GM12801 (cell line): ENCODE data around the gene ARID5B.

ENCODE experiments used
- TF ChIP-seq, protein P1 (sequence below): IDR thresholded peaks from one replicate; pipeline ENCODE4 v1.5.1; 2011; ENCODE audit warnings: control low read depth; ENCODE audit not compliant: insufficient read length; ENCODE audit errors: extremely low read depth

Gene ARID5B

GRCh38 chr10:62058896-62059216 lies 157.4 kb downstream of the ARID5B start:
- TF ChIP-seq, protein P1, sequence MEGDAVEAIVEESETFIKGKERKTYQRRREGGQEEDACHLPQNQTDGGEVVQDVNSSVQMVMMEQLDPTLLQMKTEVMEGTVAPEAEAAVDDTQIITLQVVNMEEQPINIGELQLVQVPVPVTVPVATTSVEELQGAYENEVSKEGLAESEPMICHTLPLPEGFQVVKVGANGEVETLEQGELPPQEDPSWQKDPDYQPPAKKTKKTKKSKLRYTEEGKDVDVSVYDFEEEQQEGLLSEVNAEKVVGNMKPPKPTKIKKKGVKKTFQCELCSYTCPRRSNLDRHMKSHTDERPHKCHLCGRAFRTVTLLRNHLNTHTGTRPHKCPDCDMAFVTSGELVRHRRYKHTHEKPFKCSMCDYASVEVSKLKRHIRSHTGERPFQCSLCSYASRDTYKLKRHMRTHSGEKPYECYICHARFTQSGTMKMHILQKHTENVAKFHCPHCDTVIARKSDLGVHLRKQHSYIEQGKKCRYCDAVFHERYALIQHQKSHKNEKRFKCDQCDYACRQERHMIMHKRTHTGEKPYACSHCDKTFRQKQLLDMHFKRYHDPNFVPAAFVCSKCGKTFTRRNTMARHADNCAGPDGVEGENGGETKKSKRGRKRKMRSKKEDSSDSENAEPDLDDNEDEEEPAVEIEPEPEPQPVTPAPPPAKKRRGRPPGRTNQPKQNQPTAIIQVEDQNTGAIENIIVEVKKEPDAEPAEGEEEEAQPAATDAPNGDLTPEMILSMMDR, result no peak

DNA sequence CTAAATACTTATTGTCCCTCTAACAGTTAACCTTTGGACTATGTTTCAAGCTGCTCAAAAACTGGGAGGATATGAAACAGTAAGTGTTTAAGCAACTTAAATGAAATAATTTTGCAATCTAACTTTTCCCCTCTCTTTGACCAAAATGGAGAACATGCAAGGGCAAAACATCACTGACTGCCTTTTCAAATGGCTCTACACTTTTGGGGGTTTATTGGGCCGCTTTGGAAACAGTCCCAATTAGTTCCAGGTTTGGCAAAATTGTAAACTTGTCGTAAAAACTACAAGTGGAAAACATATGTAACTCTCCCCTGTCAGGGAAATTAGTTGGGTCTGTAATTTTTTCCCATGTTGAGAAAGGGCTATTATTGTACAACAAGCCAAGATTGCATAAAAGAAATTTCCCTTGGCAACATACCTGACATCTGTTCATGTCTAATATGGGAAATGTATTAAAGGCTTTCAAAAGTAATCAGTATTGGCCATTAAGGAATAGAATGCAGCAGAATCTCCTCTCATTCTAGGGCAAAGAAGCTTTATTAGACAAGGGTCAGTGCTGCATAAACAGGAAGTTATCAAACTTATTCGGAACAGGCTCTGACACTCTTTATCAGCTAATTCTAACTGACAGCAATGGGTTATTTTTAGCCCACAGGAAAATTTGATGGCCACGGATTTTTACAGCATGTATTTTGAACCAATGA lies 157.9 kb downstream of the ARID5B start:
- TF ChIP-seq, protein P1, result no peak

GRCh38 chr10:62062028-62062427 lies 160.5 kb downstream of the ARID5B start:
- TF ChIP-seq, protein P1, result no peak

- TF ChIP-seq, protein P1, result no peak
These were observed 161.4 kb downstream of the ARID5B start for GRCh38 chr10:62062752-62063512.

DNA sequence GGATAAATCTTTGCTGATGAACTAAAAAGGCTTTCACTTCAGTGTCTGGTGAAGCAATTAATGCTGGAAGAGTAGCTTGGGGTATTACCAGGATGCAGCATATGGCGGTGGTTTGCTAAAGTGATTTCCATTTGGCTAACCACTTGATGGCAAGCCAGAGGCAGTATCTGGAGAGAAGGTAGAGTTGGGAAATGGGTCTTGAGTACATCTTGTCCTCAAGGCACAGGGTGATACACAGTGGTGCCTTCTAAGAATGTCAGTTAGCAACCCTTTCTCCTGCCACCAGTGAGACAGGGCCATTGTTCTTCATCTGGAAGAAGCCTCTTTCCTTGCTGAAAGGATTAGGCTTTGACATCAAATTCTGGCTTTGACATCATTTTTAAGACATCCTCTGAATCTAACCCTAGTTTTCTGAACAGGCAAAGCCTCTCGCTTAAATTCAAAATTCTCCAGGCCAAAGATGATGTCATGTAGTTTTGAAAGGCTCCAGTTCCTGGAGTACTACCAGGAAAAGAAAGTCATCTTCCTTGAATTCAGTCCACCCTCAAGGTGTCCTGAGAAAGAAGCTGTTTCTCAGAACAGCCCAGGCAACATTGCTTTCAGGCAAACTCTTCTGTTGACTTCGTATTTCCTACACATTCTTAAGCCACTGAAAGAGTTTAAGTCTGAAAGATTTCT lies 162.4 kb downstream of the ARID5B start:
- TF ChIP-seq, protein P1, result no peak

GRCh38 chr10:62067560-62067959 lies 166.1 kb downstream of the ARID5B start:
- TF ChIP-seq, protein P1, result no peak

GRCh38 chr10:62068464-62068863 lies 167.0 kb downstream of the ARID5B start:
- TF ChIP-seq, protein P1, result no peak
